SK-N-DZ (cell line): ENCODE data around the gene DSCAML1.

Experiments used
- DNase-seq: peaks from one replicate; pipeline ENCODE4 v3.0.0-alpha.2; 2015; ENCODE audit warnings: low spot score

DSCAML1 gene

DNA sequence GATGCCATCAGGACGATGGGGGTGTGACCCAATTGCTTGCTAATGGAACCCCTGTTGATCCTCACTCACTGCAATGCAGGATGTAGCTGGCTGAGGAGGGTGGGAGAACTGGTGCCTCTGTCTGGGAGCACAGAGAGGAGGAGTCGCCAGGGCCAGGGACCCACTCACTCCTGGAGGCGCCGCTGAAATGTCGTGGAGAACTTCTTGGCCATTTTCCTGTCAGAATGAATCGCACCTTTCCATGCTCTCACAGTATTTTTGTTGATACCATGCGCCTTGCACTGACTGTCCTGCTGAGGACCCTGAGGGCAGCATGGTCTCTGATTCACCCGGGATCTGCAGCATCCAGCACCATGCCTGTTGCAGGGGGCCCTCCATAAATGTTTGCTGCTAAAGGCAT is 211.4 kb downstream of the DSCAML1 start:
- no peak for DNase-seq

DNA sequence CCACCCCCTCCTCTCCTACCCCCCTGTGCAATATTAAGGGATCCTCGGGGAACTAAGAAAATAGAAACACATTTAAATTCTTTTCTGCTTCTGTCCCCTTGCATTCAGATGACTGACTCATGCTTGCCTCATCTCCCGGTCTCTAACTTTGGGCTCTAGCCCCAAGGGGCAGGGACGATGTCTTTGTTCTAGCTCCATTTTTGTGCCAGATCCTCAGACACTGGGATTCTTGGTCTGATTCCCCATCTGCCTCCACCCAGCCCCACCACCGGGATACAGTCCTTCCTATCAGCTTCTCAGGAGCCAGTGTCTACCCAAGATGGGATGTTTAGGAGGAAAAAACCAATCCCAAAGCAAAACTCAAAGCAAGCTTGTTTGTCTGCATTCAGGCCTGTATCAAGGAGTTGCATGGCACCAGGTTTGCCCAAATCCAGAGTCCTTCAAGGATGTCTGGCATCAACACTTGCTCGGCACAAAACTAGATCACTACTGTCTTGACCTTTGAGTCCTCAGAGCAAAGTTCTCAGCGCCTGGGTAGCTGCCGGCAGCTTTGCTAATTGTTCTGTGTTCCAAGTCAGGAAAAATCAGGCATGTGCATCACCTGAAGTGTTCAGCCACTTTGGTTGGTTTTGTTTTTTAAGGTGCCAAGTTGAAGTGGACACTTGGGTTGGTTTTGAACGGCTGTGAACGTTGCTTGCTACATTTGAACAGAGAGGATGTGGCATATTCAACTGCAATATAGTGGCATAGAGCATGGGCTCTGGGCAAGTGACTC is 212.8 kb downstream of the DSCAML1 start:
- DNase-seq: no peak

DNA sequence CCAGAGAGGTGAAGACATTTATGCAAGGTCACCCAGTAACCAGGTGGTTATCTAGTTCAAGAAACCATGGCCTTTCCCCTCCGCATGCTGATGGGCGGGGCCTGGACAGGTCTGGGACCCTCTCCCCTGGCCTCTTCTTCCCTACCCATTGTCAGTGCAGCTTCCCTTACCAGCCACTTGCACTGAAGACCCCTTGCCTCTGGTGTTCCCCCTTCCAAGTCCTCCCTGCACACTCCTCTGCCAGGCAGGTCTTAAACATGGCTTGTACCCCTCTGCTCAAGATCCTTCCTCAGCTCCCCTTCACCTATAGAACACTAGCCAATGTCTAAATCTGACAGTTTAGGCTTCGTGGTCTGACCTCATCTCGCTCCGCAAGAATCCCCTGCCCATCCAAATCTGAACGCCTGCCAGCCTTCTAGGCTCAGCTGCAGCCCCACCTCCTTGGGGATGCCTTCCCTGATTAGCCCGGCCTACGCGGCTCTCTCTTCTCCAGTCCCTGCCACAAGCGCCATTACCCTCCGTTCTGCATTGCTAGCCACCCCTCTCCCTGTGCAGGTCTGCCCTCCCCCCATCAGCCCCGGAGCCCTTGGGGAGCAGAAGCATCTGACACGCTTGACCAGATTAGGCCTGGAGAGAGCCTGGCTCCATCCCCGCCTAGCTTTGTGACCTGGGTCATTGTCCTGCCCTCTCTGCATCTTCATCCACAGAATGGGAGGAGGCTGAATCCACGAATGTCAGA is 213.8 kb downstream of the DSCAML1 start:
- peak; percentile 39 for DNase-seq

DNA sequence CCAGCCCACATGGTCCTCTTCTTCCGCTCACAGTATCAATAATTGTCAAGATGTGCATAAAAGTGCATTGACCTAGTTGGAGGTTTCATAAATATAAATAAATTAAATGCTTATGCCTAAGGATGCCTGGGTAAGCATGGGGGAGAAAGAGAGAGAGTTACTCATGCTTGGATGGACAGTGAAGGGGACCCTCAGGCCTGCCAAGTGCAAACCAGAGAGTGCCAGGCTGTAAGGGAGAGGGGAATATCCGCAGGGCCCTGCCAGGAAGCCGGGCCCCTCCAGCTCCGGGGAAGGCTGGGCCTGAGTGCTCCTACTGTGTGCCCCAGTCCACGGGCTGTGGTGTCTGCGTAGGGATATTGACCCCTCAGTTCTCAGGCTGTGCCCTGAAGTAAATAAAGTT is 214.6 kb downstream of the DSCAML1 start:
- DNase-seq: no peak

DNA sequence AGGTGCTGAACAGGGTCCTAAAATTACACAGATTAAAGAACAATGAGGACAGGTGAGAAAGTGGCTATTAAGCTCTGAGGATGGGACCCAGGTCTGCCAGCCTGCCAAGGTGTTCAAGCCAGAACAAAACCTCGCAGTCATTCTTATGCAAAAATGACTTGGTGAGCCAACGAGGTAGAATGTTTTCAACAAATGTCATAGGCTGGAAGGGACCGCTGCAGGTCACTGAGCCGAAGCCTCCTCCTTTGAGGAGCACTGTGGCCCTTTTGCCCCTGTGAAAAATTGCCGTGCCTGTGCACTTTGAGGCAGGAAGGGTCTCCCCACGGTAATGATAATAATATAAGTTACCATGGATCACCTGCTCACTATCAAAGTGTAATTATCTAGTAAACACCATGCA is 216.2 kb downstream of the DSCAML1 start:
- DNase-seq: no peak

DNA sequence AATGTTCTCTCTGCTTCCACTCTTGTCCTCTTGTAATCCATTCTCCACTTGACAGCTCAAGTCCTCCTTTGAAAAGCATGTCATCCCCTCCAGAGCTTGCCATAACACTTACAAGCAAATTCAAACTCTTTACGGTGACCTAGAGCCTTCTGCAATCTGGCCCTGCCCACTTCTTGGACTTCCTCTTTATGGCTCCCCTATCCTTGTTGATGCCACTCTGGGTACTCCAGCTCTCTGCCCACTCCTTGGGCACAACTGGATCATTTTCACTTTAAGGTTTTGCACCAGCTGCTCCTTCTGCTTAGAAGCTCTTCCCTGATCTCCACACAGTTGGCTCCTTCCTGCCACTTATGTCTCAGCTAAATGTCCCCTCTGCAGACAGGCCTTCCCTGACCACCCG is 217.9 kb downstream of the DSCAML1 start:
- DNase-seq: no peak

DNA sequence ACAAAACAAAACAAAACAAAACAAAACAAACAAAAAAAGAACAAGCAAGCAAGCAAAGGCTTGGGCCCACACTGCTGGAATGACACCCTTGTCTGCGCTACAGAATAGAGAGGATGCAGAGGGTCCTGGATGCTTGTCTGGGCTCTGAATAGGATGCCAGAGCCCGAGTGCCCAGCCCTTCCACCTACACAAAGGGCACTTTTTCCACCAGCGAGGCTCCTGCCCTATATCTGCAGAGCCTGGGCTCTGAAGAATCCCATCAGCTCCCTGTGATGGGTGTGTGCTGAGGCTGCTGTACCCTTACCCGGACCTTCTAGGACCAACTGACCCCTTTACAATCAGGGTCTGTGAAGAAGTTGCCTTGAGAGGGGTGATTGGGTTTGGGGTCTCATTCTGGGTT is 221.2 kb downstream of the DSCAML1 start:
- DNase-seq: no peak

DNA sequence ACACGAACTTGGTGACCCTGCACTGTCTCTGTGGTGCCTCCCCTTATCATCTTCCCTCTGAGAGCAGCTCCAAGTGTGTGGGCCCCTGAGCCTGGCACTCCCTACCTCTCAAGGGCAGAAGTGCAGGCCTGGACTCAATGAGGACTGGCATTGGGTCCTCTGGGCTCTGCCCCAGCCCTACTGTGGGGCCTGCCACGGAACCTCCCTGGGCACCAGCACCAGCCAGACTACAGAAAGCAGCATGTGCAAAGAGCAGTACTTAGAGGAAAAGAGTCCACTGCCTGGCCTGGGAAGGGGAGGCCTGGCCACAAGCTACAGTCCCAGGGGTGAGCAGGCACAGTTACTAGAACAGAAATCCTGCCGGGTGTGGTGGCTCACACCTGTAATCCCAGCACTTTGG is 222.5 kb downstream of the DSCAML1 start:
- DNase-seq: no peak

DNA sequence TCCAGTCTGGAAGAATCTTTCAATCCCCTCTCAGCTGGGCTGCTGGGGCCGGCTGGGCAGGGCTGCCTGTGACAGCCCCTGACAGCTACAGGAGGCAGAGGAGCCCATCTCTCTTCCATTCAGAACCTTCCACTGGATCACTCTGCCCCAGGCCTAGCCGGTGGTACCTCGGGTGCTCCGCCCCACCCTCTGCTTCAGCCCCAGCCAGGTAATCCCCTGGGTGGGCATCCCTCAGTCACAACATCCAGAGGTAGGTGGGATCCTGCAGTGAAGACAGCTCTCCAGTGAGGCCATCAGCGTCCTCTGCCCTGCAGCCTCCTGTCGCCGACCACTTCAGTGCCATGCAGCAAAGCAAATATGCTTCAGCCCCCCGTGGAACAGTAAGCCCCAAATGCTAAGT is 223.7 kb downstream of the DSCAML1 start:
- no peak for DNase-seq

DNA sequence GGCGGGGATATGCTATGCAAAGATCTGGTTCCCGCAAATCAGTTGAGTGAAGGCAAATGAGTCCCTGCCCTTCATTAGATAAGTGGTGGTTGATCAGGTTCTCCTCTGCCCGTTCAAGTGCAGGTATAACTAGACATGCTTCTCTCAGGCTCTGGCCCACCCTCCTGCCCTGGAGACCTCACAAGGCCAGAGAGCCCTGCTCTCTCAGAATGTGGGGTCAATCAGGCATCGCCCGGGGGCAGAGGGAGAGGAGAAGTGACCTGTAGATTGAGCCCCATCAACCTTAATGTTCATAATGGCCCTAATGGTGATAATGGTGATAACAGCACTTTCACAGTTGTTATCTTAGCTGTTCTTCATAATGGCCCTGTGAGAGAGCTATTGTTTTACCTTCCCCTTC is 224.3 kb downstream of the DSCAML1 start:
- no peak for DNase-seq

DNA sequence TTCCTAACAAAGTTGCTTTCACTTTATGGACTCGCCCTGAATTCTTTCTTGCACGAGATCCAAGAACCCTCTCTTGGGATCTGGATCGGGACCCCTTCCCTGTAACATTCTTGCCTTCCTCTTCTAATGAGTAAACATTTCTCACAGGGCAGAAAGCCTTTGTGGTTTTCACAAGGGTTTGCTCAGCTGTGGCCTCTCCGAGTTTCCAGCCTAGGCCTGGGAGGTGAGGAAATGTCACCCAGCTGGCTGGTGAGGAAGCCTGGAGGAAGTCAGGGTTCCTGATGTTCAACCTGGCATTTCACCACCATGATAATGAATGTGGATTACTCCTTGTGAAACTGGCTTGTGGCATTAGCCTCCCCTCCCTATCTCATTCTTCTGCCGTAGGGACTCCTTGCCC is 224.9 kb downstream of the DSCAML1 start:
- no peak for DNase-seq

DNA sequence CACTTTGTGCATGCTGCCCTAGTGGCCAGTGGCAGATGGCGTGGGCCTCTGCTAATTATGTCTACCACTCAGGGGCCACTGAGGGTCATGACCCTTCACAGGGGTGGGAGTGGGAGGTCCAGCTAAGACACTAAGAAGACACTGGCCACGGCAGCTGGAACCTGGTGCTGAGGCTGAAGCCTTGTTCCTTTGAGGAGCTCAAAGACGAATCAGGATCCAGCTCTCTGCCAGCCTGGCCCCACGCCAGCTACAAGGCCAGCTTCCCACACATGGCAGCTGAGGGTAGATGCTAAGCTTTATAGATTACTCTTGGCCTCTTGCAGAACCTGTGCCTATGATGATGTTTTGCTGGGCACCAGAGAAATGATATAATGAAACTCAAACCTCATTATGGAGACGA is 226.3 kb downstream of the DSCAML1 start:
- DNase-seq: no peak

DNA sequence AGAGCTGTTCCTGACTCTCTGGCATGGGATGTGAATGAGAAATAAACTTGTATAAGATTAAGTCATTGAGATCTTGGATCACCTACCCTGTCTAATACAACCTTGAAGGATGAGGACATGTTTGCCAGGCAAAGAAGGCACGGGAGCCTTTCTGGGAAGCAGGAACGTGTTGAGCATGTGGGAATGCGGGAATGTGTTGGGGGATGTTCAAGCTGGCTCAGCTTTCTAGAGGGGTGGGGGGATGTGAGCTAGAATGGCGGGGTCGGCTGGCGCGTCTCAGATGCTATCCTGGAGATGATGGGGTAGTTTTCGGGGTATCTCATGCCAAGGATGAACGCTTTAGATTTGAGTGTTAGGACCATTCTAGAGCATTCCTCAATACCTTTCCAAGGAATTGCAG is 227.1 kb downstream of the DSCAML1 start:
- DNase-seq: no peak

DNA sequence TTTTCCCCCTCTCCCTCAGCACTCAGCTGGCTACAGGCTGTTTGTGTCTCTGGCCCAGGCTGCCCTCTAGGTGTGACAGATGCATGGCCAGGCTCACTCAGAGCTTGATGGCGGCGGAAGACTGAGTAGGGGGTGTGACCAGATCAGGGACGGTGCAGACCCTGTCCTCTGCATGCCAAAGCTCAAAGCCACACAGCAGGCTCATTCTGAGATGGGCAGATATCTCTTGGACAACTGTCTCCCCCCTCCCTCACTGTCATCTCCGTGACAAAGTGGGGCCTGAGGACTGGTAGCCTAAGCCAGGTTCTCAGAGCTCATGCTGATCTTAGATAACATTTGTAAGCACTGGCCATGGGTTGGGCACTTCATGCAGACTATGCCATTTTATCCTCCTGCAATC is 231.3 kb downstream of the DSCAML1 start:
- peak; percentile 72 for DNase-seq

DNA sequence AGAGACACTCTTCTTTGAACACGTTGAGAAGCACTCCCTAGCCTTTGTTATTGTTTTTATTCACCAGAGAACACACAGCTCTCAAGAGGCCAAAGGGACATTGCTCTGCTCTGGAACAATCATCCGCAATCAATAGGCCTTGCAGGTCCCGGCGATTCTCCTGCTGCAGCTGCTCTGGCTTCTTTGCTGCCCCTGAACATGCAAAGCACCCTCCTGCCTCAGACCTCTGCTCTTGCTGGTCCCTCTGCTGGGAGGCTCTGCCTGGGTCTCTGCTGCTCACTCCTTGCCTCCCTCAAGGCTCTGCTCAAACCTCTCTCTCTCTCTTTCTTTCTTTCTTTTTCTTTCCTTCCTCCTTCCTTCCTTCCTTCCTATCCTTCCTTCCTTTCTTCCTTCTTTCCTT is 232.7 kb downstream of the DSCAML1 start:
- no peak for DNase-seq

DNA sequence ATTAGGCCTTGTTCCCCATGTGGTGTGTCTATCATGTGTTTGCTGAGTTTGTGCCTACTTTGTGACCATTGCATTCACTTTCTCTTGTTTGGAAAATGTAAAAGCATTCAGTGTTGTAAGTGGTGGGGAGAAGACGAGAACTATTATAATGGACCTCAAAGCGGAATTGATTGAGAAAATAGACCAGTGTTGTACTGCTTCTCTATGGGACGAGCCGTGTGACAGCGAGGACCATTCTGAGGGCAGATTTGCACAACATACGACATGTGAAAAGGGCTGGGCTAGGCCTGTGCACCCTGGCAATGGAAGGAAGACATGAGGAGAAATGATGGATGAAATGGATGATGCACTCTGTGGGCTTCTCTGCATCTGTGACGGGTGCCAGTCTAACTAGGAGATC is 233.5 kb downstream of the DSCAML1 start:
- no peak for DNase-seq

DNA sequence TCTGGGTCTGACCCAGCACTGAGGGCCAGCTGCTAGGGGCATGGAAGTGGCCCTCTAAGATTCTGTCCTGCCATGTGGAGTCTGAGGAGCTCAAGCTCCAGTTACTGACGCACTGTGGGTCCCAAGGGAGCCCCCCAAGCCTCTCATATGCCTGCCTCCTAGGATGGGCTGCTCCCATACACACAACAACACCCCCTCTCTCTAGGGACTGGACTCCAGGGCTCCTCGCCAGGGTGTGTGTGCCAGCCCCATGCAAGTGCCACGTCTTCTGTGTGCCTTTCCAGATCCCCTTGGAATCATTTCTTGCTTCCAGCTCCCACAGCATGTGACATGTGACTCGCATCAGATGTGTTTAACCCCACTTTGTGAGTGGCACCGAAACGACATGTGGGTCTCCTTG is 234.9 kb downstream of the DSCAML1 start:
- no peak for DNase-seq

DNA sequence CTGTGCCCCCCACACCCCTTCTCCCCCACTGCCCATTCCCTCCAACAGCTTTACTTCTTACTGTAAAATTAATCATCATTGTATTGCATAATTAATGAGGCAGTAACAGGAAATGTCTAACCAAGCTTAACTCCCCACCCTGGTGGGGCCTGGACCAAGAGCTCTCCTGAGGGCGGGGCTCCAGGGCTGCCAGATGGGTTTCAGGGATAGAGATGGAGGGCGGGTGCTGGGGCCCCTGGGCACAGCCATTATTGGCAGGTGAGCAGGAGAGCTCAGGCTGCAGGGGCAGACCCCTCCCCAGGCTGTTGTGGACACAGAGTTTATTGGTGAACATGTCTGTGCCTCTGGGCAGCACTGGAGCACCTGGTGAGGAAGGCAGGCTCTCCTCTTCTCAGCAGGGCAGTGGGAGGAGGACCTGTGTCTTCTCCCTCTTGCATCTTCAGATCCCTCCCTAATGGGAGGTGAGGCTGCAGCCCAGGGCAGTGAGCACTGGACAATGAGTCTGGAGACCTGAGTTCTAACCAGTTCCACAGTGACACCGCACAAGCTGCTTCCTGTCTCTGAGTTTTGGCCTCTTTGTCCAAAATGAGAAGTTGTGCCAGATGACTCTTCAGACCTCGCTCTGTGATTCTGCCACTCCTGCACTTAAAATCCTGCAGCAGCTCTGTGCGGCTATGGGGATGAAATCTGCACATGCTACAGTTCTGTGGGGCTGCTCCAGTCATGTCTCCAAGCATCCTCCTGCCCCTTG is 236.1 kb downstream of the DSCAML1 start:
- no peak for DNase-seq

DNA sequence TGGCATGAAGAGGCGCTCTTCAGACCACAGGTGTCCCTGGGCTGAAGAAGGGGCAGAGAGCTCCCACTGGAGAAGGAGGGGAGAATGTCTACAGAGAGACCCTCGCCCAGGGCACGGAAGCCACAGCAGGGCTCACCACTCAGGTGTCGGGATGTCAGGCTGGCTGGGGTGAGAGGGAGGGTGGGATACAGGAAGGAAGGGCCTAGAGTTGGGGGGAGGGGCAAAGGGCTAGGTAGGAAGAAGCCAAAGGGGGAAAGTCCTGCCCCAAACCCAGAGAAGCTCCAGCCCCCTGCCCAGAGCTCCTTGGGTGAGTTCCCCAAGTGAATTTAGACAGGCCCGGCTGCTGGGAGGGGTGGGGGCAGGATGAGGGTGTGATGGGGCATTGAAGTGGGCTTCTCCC is 237.3 kb downstream of the DSCAML1 start:
- no peak for DNase-seq

DNA sequence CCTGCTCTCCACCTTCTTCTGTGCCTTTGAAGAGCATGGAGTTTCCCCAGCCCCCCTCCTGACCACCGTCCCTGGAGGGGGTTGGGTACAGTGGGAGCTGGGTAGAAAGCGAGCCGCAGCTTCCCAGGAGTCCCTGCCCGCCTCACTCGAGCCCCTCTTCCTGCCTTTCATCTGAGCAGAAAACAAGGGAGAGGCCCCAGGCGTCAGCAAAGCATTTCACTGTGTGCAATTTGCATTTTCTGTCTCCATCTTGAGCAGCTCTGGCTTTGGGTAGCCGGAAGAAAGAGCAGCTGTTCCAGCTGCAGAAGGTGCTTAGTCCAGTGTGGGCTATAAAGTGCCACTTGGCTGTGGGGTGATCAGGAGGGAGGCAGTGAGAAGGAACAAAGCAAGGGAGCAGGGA is 239.7 kb downstream of the DSCAML1 start:
- no peak for DNase-seq

DNA sequence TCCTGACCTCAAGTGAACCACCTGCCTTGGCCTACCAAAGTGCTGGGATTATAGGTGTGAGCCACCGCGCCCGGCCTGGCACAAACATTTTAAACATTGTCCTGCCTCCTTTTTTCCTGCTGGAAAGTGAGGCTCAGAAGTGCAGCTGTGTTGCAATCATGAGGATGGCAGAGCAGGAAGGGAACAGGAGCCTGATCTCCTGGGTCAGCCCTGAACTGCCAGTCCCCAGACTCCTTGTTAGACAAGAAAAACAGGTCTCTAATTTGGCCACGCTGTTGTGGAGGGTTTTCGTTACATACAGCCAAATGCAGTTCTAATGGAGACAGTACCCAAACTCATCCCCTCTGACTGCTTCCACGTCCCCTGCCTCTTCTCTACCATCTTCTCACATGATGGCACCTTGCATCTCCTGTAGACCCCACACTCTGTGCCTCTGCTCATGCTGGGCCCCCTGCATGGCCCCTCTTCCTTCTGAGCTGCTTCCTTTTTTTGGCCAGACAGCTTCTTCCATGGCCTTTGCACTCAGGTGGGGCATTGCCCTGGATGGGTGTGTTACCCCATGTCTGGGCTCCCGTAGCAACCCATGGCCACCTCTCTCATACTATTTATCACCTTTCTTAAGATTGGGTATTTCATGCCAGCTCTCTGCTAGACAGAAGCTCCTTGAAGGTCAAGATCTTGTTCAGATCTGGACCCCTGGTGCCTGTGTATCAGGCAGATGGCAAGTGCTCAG is 242.2 kb downstream of the DSCAML1 start:
- DNase-seq: no peak

DNA sequence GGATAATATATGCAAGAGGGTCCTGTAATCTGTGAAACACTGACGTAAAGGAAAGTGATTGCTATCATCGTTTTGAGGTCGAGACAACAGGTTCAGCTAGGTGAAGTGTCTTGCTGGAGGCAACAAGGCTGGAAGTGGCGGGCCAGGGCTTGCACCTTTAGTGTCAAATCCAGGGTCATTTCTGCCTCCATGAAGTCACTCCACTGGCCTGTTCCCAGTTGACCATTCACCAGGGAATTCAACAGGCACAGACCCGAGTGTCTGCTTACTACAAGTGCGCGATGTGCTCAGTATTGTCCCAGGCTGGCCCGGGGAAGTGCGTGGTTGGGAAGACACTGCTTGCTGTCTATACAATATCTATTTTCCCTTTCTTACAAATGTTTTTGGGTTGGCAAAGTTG is 244.4 kb downstream of the DSCAML1 start:
- no peak for DNase-seq
